PFSK-1 (cell line): ENCODE results near the gene CSF3.

ENCODE experiments used
- FOXP2 ChIP-seq: optimal IDR thresholded peaks from 2 replicates; pipeline ENCODE3; 2011; ENCODE audit warnings: borderline replicate concordance, control low read depth, inconsistent platforms; ENCODE audit not compliant: insufficient read depth; ENCODE audit errors: extremely low read length, extremely low read depth
- POLR2AphosphoS5 ChIP-seq: IDR thresholded peaks from 2 replicates; pipeline ENCODE4 v1.6.1; 2012; ENCODE audit warnings: low read depth, mild to moderate bottlenecking, control low read depth, low read length, moderate library complexity
- SIN3A ChIP-seq: IDR thresholded peaks from 2 replicates; pipeline ENCODE4 v1.6.1; 2012; ENCODE audit warnings: mild to moderate bottlenecking, low read length, moderate library complexity, borderline replicate concordance; ENCODE audit not compliant: insufficient read depth
- TAF1 ChIP-seq: IDR thresholded peaks from 2 replicates; pipeline ENCODE4 v1.6.1; 2012; ENCODE audit warnings: low read length, control low read depth, borderline replicate concordance; ENCODE audit not compliant: insufficient read depth
- TF ChIP-seq, protein P1 (sequence below), 2 experiments: IDR thresholded peaks; 2 replicates each; pipeline versions ENCODE4 v1.6.1 to v1.8.0; 2011 to 2012; ENCODE audit warnings: low read depth in 2 of 2, low read length in 2 of 2, control low read depth in 1 of 2, inconsistent platforms in 1 of 2, mild to moderate bottlenecking in 1 of 2, moderate library complexity in 1 of 2; ENCODE audit not compliant: insufficient read depth in 1 of 2

Gene CSF3

DNA sequence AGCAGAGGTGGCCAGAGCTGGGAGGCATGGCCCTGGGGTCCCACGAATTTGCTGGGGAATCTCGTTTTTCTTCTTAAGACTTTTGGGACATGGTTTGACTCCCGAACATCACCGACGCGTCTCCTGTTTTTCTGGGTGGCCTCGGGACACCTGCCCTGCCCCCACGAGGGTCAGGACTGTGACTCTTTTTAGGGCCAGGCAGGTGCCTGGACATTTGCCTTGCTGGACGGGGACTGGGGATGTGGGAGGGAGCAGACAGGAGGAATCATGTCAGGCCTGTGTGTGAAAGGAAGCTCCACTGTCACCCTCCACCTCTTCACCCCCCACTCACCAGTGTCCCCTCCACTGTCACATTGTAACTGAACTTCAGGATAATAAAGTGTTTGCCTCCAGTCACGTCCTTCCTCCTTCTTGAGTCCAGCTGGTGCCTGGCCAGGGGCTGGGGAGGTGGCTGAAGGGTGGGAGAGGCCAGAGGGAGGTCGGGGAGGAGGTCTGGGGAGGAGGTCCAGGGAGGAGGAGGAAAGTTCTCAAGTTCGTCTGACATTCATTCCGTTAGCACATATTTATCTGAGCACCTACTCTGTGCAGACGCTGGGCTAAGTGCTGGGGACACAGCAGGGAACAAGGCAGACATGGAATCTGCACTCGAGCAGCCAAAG lies 2.3 kb downstream of the CSF3 start:
- TF ChIP-seq TAF1, result no peak
- no peak for TF ChIP-seq SIN3A
- TF ChIP-seq, protein P1, sequence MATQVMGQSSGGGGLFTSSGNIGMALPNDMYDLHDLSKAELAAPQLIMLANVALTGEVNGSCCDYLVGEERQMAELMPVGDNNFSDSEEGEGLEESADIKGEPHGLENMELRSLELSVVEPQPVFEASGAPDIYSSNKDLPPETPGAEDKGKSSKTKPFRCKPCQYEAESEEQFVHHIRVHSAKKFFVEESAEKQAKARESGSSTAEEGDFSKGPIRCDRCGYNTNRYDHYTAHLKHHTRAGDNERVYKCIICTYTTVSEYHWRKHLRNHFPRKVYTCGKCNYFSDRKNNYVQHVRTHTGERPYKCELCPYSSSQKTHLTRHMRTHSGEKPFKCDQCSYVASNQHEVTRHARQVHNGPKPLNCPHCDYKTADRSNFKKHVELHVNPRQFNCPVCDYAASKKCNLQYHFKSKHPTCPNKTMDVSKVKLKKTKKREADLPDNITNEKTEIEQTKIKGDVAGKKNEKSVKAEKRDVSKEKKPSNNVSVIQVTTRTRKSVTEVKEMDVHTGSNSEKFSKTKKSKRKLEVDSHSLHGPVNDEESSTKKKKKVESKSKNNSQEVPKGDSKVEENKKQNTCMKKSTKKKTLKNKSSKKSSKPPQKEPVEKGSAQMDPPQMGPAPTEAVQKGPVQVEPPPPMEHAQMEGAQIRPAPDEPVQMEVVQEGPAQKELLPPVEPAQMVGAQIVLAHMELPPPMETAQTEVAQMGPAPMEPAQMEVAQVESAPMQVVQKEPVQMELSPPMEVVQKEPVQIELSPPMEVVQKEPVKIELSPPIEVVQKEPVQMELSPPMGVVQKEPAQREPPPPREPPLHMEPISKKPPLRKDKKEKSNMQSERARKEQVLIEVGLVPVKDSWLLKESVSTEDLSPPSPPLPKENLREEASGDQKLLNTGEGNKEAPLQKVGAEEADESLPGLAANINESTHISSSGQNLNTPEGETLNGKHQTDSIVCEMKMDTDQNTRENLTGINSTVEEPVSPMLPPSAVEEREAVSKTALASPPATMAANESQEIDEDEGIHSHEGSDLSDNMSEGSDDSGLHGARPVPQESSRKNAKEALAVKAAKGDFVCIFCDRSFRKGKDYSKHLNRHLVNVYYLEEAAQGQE (IDR thresholded peaks at IDR 0.05; ENCODE audit: insufficient read depth in 1 of 2, low read depth in 2 of 2, low read length in 2 of 2), result no peak
- no peak for TF ChIP-seq POLR2AphosphoS5
- TF ChIP-seq FOXP2, result no peak

DNA sequence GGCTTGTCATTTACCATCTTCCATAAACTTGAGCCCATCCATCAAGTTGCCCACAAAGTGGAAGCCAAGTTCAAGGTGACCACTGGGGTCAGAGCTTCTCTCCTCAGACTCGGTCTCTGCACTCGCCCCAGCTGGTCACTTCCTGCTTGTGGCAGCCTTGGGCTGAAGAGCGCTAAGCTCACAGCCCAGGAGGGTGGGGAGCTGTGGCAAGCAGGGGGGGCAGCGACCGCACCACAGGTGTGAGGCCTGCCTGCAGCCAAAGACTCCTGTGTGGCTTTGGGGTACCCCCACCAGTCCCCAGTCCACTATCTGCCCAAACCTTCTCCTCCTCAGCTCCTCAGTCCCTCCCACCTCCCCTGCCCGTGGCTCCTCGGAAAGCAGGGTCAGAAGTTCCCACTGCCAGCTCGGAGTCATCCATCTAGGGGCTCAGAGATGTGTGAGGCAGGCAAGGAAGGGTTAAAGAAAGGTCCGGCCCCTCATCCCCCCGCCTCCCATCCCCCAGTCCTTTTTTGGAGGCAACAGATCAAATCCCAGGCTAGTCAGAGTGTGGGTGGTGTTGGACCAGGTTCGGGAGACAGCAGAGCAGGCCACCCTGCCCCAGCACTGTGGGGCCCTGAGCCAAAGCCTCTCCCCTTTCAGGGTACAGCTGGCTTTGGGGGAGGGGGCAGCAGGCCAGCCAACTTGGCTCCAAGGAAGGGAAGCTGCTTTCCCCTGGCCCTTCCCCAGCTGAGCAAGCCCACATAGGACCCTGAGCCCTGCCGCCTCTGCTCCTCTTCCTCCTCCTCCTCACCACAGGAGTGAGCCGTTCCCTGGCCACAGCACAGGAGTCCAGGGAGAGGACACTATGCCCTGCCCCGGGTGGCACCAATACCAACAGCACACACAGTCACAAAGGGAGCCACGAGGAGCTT lies 3.2 kb downstream of the CSF3 start:
- TF ChIP-seq FOXP2, result no peak
- no peak for TF ChIP-seq SIN3A
- TF ChIP-seq, protein P1 (IDR thresholded peaks at IDR 0.05; ENCODE audit: insufficient read depth in 1 of 2, low read depth in 2 of 2, low read length in 2 of 2), result no peak
- TF ChIP-seq TAF1, result no peak
- no peak for TF ChIP-seq POLR2AphosphoS5

DNA sequence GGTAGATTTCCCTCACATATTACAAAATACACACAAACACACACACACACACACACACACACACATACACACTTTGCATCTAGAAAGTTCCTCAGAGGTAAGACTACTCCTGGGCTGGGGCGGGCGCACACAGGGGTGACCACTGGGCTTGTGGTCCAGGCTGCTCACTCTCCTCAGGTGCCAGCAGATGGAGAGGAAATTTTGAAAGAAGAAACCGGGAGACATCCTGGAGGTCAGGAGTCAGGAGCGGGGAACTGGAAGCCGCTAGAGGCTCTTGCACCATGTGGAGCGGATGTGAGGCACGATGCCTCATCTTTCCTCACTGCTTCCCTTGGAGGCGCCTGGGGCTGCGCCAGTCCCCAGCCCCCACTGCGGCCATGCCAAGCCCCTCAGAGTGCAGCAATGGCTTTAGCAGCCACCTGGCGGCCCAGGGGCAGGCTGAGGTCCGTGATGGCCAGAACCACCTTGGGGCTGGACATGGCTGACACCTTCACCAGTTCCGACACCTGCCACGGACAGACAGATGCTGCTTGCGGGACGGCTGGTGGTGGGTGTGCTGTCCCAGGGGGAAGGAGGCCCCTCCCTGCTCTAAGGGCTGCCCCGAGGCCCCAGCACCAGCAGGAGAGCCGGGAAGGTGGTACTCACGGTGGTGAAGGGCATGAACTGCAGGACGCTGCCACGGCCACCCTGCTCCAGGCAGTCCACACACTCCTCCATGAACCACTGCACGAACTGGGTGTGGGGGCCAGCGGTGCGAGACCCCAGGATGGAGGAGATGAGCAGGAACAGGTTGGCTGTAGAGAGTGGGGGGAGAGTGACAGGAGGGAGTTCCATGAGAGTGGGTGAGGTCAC lies 4.1 kb downstream of the CSF3 start:
- TF ChIP-seq POLR2AphosphoS5 (no peak), SIN3A (no peak), TAF1 (no peak), FOXP2 (no peak)
- TF ChIP-seq, protein P1 (IDR thresholded peaks at IDR 0.05; ENCODE audit: insufficient read depth in 1 of 2, low read depth in 2 of 2, low read length in 2 of 2), result no peak

DNA sequence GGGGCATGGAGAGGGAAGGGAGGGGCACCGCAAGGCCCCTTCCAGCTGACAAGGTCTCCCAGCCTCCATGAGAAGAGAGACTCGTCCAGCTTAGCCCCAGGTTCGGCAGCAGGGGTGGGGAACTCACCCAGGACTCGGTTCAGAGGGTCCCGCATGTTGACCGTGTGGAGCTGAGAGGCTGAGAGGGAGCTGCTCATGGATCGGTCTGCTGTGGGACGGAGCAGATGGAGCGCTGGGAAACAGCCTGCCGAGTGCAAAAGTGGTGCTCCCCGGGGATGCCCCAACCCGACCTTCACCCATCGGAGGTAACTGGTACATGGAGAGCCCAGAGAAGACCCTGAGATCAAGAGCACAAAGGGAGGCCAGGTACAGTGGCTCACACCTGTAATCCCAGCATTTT lies 4.9 kb downstream of the CSF3 start:
- TF ChIP-seq TAF1 (no peak), POLR2AphosphoS5 (no peak), FOXP2 (no peak), SIN3A (no peak)
- TF ChIP-seq, protein P1 (IDR thresholded peaks at IDR 0.05; ENCODE audit: insufficient read depth in 1 of 2, low read depth in 2 of 2, low read length in 2 of 2), result no peak
